GM06990 (cell line): Measurements from ENCODE around the gene STK32B.

ENCODE experiments used
- DNase-seq: peaks from one replicate; pipeline ENCODE4 v3.0.0-alpha.2; 2011; ENCODE audit not compliant: insufficient read length; ENCODE audit errors: extremely low read depth
- H3K27me3 ChIP-seq: replicated peaks from 2 replicates; pipeline ENCODE4 v1.6.0; 2011; ENCODE audit warnings: low read length; ENCODE audit not compliant: control insufficient read depth, insufficient read depth
- H3K36me3 ChIP-seq: 2 replicates; pipeline ENCODE4 v1.5.1; 2011; ENCODE audit warnings: low read length; ENCODE audit not compliant: control insufficient read depth, insufficient read depth
- H3K4me3 ChIP-seq: replicated peaks from 2 replicates; pipeline ENCODE4 v1.5.1; 2011; ENCODE audit warnings: low read depth, mild to moderate bottlenecking, control low read depth, low read length
- CTCF ChIP-seq: IDR thresholded peaks from 2 replicates; pipeline ENCODE4 v1.5.1; 2011; ENCODE audit warnings: low read length, control low read depth, mild to moderate bottlenecking, inconsistent platforms; ENCODE audit not compliant: insufficient read depth, poor library complexity, severe bottlenecking

The STK32B gene

GRCh38 chr4:5044341-5044740, 6.9 kb upstream of the STK32B start:
- TF ChIP-seq CTCF: no peak
- Histone ChIP-seq H3K4me3 (no peak overlapping the region), H3K36me3 (no peaks in the 10 kb centered on the region), H3K27me3 (0 out of 2 replicates have a peak, but pooled peaks cover 1% of the 10 kb centered on the region)
- no peak for DNase-seq

- no peak for DNase-seq
- H3K4me3 ChIP-seq: no peak overlapping the region
- no peak for TF ChIP-seq CTCF
Observed at GRCh38 chr4:5045097-5045496, 6.2 kb upstream of the STK32B start.

DNA sequence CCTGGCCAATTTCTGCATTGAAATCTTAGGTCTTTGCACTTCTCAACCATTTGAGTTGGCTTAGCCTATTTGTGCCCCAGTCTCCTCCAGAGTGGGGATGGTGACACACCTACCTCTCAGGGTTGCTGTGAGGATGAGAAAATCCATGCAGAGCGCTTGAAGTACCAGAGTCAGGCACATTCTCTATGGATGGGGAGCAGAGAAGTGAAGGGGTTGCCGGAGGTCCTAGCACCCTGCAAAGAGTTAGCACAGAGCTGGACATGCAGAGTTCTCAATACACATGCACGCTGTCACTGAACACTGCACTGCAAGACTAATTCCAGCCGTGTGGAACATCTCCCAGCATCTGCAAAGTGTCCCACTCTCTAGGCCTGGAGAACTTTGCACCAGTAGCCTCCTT, 2.6 kb upstream of the STK32B start:
- H3K27me3 ChIP-seq: 0 out of 2 replicates have a peak, but pooled peaks cover 3% of the 10 kb centered on the region
- no peaks in the 10 kb centered on the region for H3K36me3 ChIP-seq
- TF ChIP-seq CTCF: no peak
- no peak overlapping the region for H3K4me3 ChIP-seq
- no peak for DNase-seq

More at GRCh38 chr4:5045097-5045496, 6.2 kb upstream of the STK32B start:
- H3K27me3 ChIP-seq: 0 out of 2 replicates have a peak, but pooled peaks cover 1% of the 10 kb centered on the region
- no peaks in the 10 kb centered on the region for H3K36me3 ChIP-seq

DNA sequence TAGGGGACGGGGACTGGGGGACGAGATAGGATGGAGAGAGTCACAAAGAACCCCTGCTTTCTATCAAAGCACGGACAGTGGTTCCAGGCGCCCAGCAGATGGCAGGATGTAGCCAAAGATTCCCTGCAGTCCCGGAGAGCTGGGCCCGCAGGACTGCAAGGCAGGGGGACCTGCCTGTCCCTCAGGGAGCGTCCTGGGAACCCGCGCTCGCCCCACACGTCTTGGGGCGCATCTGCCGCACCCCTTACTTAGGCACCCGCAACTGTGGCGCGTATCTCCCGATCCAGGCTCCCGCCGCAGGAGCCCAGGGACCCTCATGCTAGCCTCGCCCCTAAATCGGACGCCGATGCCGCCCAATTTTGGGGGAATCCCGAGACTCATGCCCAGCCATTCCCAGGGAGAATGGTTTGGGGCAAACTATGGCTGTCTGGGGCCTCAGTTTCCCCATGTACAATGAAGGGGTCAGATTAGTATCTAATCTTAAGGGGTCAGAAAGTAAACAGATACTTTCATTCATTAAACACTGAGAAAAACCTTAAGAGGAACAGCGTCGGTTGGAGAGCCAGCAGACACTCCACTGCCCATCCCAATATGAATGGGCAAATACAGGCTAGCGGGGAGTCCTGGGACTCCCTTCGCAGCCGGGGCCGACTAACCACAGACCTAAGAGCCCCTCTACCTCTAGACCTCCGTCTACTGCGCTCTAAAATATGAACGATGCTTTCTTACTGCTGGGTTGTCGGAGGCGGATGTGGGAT, 581 bp upstream of the STK32B start:
- peak; percentile 3 for DNase-seq
- TF ChIP-seq CTCF: peak; percentile 57

DNA sequence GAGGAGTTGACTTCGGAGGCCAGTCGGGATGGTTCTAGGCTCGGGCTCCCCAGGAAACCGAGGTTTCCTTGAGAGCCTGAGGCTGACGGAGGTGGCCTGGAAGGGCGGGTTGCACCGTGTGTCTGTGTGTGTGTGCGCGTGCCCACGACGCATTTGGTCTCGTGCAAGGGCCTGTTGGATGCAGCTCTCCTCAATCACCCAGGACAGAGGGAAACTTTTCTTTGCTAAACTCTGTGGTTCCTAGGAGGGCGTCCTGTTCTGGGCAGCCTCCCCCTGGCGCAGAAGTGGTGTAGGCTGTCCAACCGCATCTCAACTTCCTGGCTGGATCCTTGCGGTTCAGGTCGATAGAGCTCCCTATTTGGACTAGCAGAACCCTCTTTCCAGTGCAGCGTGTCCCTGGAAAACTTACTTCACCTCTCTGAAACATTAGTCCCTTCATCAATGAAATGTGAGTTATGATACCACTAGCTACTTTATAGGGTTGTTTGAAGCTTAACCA, 973 bp downstream of the STK32B start:
- Histone ChIP-seq H3K36me3 (no peaks in the 10 kb centered on the region), H3K27me3 (0 out of 2 replicates have a peak, but pooled peaks cover 3% of the 10 kb centered on the region), H3K4me3 (no peak overlapping the region)
- no peak for TF ChIP-seq CTCF
- DNase-seq: no peak

More for the DNA sequence above, 581 bp upstream of the STK32B start:
- H3K36me3 ChIP-seq: no peaks in the 10 kb centered on the region
- H3K27me3 ChIP-seq: 0 out of 2 replicates have a peak, but pooled peaks cover 3% of the 10 kb centered on the region
- no peak overlapping the region for H3K4me3 ChIP-seq
